Measurements from ENCODE around the gene TEX48. TPM values are rescaled to one million over a fixed set of nuclear protein-coding genes. Genes with fewer than 3 reads are reported as not detected.

Gene TEX48
- total RNA-seq, 1 experiment from 2014 or later, result not detected

DNA sequence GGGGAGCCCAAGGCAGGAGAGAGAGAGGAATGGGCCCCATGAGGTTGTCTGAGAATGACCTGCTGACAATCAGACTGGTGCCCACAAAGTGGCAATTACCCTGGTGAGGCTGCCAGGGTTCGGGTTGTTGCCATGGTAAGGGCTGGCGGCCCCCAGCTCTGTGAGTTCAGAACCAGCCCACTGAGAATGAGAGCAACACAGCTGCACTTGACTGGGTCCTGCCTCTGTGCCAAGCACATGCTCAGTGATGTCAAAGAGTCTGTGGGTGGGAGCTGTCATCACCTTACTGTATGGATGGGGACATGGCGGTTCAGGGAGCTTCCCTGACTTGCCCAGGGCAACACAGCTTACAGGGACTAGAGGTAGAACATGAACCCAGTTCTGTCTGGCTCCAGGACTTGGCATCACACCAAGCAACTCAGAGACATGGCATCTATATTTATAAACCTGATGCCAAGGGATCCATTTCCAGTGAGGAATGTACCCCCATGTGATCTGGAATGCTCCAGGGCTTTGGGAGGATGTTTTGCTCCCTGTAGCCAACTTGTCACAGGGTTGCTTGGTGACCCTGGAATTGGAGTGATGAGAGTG lies 38.2 kb upstream of the TEX48 start:
- POLR2A ChIA-PET, result no interaction called here
- H3K4me1 ChIP-seq (ENCODE audit: control insufficient read depth, insufficient read depth, low read length), result no peaks in the 10 kb centered on the region
- TF ChIP-seq, protein P1, sequence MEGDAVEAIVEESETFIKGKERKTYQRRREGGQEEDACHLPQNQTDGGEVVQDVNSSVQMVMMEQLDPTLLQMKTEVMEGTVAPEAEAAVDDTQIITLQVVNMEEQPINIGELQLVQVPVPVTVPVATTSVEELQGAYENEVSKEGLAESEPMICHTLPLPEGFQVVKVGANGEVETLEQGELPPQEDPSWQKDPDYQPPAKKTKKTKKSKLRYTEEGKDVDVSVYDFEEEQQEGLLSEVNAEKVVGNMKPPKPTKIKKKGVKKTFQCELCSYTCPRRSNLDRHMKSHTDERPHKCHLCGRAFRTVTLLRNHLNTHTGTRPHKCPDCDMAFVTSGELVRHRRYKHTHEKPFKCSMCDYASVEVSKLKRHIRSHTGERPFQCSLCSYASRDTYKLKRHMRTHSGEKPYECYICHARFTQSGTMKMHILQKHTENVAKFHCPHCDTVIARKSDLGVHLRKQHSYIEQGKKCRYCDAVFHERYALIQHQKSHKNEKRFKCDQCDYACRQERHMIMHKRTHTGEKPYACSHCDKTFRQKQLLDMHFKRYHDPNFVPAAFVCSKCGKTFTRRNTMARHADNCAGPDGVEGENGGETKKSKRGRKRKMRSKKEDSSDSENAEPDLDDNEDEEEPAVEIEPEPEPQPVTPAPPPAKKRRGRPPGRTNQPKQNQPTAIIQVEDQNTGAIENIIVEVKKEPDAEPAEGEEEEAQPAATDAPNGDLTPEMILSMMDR (IDR thresholded peaks at IDR 0.05), result no peak
- TF ChIP-seq, protein P2, sequence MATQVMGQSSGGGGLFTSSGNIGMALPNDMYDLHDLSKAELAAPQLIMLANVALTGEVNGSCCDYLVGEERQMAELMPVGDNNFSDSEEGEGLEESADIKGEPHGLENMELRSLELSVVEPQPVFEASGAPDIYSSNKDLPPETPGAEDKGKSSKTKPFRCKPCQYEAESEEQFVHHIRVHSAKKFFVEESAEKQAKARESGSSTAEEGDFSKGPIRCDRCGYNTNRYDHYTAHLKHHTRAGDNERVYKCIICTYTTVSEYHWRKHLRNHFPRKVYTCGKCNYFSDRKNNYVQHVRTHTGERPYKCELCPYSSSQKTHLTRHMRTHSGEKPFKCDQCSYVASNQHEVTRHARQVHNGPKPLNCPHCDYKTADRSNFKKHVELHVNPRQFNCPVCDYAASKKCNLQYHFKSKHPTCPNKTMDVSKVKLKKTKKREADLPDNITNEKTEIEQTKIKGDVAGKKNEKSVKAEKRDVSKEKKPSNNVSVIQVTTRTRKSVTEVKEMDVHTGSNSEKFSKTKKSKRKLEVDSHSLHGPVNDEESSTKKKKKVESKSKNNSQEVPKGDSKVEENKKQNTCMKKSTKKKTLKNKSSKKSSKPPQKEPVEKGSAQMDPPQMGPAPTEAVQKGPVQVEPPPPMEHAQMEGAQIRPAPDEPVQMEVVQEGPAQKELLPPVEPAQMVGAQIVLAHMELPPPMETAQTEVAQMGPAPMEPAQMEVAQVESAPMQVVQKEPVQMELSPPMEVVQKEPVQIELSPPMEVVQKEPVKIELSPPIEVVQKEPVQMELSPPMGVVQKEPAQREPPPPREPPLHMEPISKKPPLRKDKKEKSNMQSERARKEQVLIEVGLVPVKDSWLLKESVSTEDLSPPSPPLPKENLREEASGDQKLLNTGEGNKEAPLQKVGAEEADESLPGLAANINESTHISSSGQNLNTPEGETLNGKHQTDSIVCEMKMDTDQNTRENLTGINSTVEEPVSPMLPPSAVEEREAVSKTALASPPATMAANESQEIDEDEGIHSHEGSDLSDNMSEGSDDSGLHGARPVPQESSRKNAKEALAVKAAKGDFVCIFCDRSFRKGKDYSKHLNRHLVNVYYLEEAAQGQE (IDR thresholded peaks at IDR 0.05; ENCODE audit: insufficient read depth in 1 of 2, low read depth in 2 of 2, low read length in 1 of 2), result no peak
- TF ChIP-seq POLR2AphosphoS5 (IDR thresholded peaks at IDR 0.05; ENCODE audit: low read depth, low read length) (no peak), TCF7L2 (IDR thresholded peaks at IDR 0.05; ENCODE audit: low read depth, low read length) (no peak), SIN3A (IDR thresholded peaks at IDR 0.05; ENCODE audit: borderline replicate concordance, insufficient read depth, low read depth, low read length) (no peak)
- intact Hi-C loops (cut with micrococcal nuclease; ENCODE audit: unreplicated experiment) (no loop called here), in situ Hi-C loops (cut with HindIII; ENCODE audit: low pct_unique_long_range_greater_than_20kb, low sequenced_read_pairs) (no loop called here)
- no peak overlapping the region for H3K4me3 ChIP-seq (ENCODE audit: low read depth in 2 of 2, low read length in 2 of 2)
- DNase-seq (ENCODE audit: low read depth, low spot score) (no peak), ATAC-seq (no peak)
- no peaks in the 10 kb centered on the region for H3K27me3 ChIP-seq (ENCODE audit: control insufficient read depth, insufficient read depth, low read length)
- H3K27ac ChIP-seq (ENCODE audit: low read length), result no peak overlapping the region
- H3K9me3 ChIP-seq (ENCODE audit: control insufficient read depth, insufficient read depth, low read depth, low read length), result no peaks in the 10 kb centered on the region
- no TSS peak for BruUV-seq (replicated peaks)
- H3K36me3 ChIP-seq (ENCODE audit: control insufficient read depth, insufficient read depth, low read length), result no peaks in the 10 kb centered on the region
- CTCF ChIA-PET, result no interaction called here

DNA sequence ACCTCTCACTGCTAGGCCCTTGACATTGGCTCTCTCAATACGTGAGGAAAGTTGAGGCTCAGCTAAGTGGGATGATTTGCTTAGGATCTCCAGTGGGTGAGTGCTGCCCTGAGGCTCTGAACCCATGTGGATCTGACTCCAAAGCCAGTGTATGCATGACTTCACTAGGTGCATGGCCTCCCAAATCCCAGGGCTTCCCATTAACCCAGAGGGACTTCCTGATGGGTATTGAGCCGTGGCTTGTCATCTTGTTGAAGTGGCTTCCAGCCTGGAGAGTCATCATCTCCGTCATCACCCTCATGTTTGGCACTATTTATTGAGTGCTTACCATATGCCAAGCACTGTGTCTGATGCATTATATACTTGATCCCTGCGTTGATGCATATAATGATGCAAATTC lies 37.3 kb upstream of the TEX48 start:
- H3K36me3 ChIP-seq (ENCODE audit: control insufficient read depth, insufficient read depth, low read length), result no peaks in the 10 kb centered on the region
- no peak for ATAC-seq
- ChIA-PET CTCF (no interaction called here), POLR2A (no interaction called here)
- no peaks in the 10 kb centered on the region for H3K4me1 ChIP-seq (ENCODE audit: control insufficient read depth, insufficient read depth, low read length)
- no peak for DNase-seq (ENCODE audit: low read depth, low spot score)
- H3K27ac ChIP-seq (ENCODE audit: low read length), result no peak overlapping the region
- no peak for TF ChIP-seq POLR2AphosphoS5 (IDR thresholded peaks at IDR 0.05; ENCODE audit: low read depth, low read length)
- TF ChIP-seq, protein P2 (IDR thresholded peaks at IDR 0.05; ENCODE audit: insufficient read depth in 1 of 2, low read depth in 2 of 2, low read length in 1 of 2), result no peak
- no peak for TF ChIP-seq SIN3A (IDR thresholded peaks at IDR 0.05; ENCODE audit: borderline replicate concordance, insufficient read depth, low read depth, low read length)
- TF ChIP-seq, protein P1 (IDR thresholded peaks at IDR 0.05), result no peak
- TF ChIP-seq TCF7L2 (IDR thresholded peaks at IDR 0.05; ENCODE audit: low read depth, low read length), result no peak
- in situ Hi-C loops (cut with HindIII; ENCODE audit: low pct_unique_long_range_greater_than_20kb, low sequenced_read_pairs) (no loop called here), intact Hi-C loops (cut with micrococcal nuclease; ENCODE audit: unreplicated experiment) (no loop called here)
- H3K27me3 ChIP-seq (ENCODE audit: control insufficient read depth, insufficient read depth, low read length), result no peaks in the 10 kb centered on the region
- no peaks in the 10 kb centered on the region for H3K9me3 ChIP-seq (ENCODE audit: control insufficient read depth, insufficient read depth, low read depth, low read length)
- H3K4me3 ChIP-seq (ENCODE audit: low read depth in 2 of 2, low read length in 2 of 2), result no peak overlapping the region
- no TSS peak for BruUV-seq (replicated peaks)
